Measurements from ENCODE around the gene MEIS3. TPM values are rescaled to one million over a fixed set of nuclear protein-coding genes. Genes with fewer than 3 reads are reported as not detected.
"Not testable (repeated sequence)": the region's sequence is repeated elsewhere in the genome, so short reads cannot be mapped to it uniquely, and the experiment has no call there.

Gene MEIS3
- total RNA-seq, 2 experiments from 2014 or later: 0.18 TPM; not detected in 1

- Mint-ChIP-seq H3K4me1 (no peaks in the 10 kb centered on the region), H3K27ac (no peak overlapping the region), H3K4me3 (no peak overlapping the region), H3K9me3 (no peaks in the 10 kb centered on the region), H3K36me3 (ENCODE audit: low read depth) (no peaks in the 10 kb centered on the region), H3K27me3 (peaks cover 38% of the 10 kb centered on the region)
- POLR2A ChIA-PET: no interaction called here
- CTCF ChIA-PET: no interaction called here
- DNase-seq: no peak
Measured at GRCh38 chr19:47407417-47407774, 11.9 kb downstream of the MEIS3 start.

- H3K27me3 Mint-ChIP-seq: peaks cover 38% of the 10 kb centered on the region
- H3K27ac Mint-ChIP-seq: no peak overlapping the region
- POLR2A ChIA-PET: no interaction called here
- CTCF ChIA-PET: no interaction called here
- H3K4me1 Mint-ChIP-seq: no peaks in the 10 kb centered on the region
- DNase-seq: no peak
- H3K4me3 Mint-ChIP-seq: no peak overlapping the region
- no peaks in the 10 kb centered on the region for H3K9me3 Mint-ChIP-seq
- H3K36me3 Mint-ChIP-seq (ENCODE audit: low read depth): no peaks in the 10 kb centered on the region
Measured at GRCh38 chr19:47406711-47407416, 12.5 kb downstream of the MEIS3 start.

- POLR2A ChIA-PET: no interaction called here
- CTCF ChIA-PET: no interaction called here
Measured at GRCh38 chr19:47405854-47406417, 13.4 kb downstream of the MEIS3 start.

GRCh38 chr19:47405197-47405550 lies 14.2 kb downstream of the MEIS3 start:
- no peak overlapping the region for H3K27ac Mint-ChIP-seq
- H3K4me1 Mint-ChIP-seq: no peaks in the 10 kb centered on the region
- no peak overlapping the region for H3K4me3 Mint-ChIP-seq
- POLR2A ChIA-PET: no interaction called here
- DNase-seq: no peak
- CTCF ChIA-PET: no interaction called here
- H3K9me3 Mint-ChIP-seq: no peaks in the 10 kb centered on the region
- peaks cover 38% of the 10 kb centered on the region for H3K27me3 Mint-ChIP-seq
- H3K36me3 Mint-ChIP-seq (ENCODE audit: low read depth): no peaks in the 10 kb centered on the region

More at GRCh38 chr19:47405854-47406417, 13.4 kb downstream of the MEIS3 start:
- H3K4me1 Mint-ChIP-seq: no peaks in the 10 kb centered on the region
- no peaks in the 10 kb centered on the region for H3K36me3 Mint-ChIP-seq (ENCODE audit: low read depth)
- peaks cover 38% of the 10 kb centered on the region for H3K27me3 Mint-ChIP-seq
- no peak overlapping the region for H3K4me3 Mint-ChIP-seq
- no peak overlapping the region for H3K27ac Mint-ChIP-seq
- H3K9me3 Mint-ChIP-seq: no peaks in the 10 kb centered on the region
- no peak for DNase-seq

- peaks cover 38% of the 10 kb centered on the region for H3K27me3 Mint-ChIP-seq
- POLR2A ChIA-PET: no interaction called here
- no peaks in the 10 kb centered on the region for H3K36me3 Mint-ChIP-seq (ENCODE audit: low read depth)
- DNase-seq: no peak
- no peak overlapping the region for H3K27ac Mint-ChIP-seq
- CTCF ChIA-PET: no interaction called here
- no peaks in the 10 kb centered on the region for H3K4me1 Mint-ChIP-seq
- H3K4me3 Mint-ChIP-seq: no peak overlapping the region
- H3K9me3 Mint-ChIP-seq: no peaks in the 10 kb centered on the region
Measured at GRCh38 chr19:47404334-47405196, 14.8 kb downstream of the MEIS3 start.

- no peak for DNase-seq
- POLR2A ChIA-PET: no interaction called here
- Mint-ChIP-seq H3K4me1 (no peaks in the 10 kb centered on the region), H3K27ac (no peak overlapping the region), H3K9me3 (no peaks in the 10 kb centered on the region), H3K27me3 (peaks cover 26% of the 10 kb centered on the region), H3K36me3 (ENCODE audit: low read depth) (no peaks in the 10 kb centered on the region), H3K4me3 (no peak overlapping the region)
- CTCF ChIA-PET: interaction anchor here (0.6 kb wide), 1 partner anchor 889 kb away, joined by 5 read pairs; no protein-coding TSS in a partner anchor
Measured at GRCh38 chr19:47402504-47402903, 16.8 kb downstream of the MEIS3 start.

GRCh38 chr19:47398707-47399597 lies 20.4 kb downstream of the MEIS3 start:
- H3K4me1 Mint-ChIP-seq: no peaks in the 10 kb centered on the region
- POLR2A ChIA-PET: no interaction called here
- H3K27ac Mint-ChIP-seq: no peak overlapping the region
- H3K27me3 Mint-ChIP-seq: peaks cover 9% of the 10 kb centered on the region
- H3K9me3 Mint-ChIP-seq: no peaks in the 10 kb centered on the region
- no peaks in the 10 kb centered on the region for H3K36me3 Mint-ChIP-seq (ENCODE audit: low read depth)
- H3K4me3 Mint-ChIP-seq: no peak overlapping the region
- no peak for DNase-seq
- CTCF ChIA-PET: no interaction called here

GRCh38 chr19:47391510-47392223 lies 27.7 kb downstream of the MEIS3 start:
- ChIA-PET CTCF (interaction anchor here (0.6 to 4.4 kb wide), 20 partner anchors 18 to 379 kb away, joined by 3 to 77 read pairs (median 4); partner anchors contain the start of genes DHX34 and INAFM1), POLR2A (interaction anchor here (1.1 to 1.3 kb wide), 3 partner anchors 10 to 95 kb away, joined by 3 read pairs; no protein-coding TSS in a partner anchor)
- peak; percentile 86 for DNase-seq
- Mint-ChIP-seq H3K9me3 (no peaks in the 10 kb centered on the region), H3K4me1 (peaks cover 6% of the 10 kb centered on the region), H3K36me3 (ENCODE audit: low read depth) (no peaks in the 10 kb centered on the region), H3K27me3 (peaks cover 6% of the 10 kb centered on the region), H3K27ac (no peak overlapping the region), H3K4me3 (no peak overlapping the region)

GRCh38 chr19:47390533-47391488 lies 28.5 kb downstream of the MEIS3 start:
- H3K9me3 Mint-ChIP-seq: no peaks in the 10 kb centered on the region
- no peak for DNase-seq
- H3K27me3 Mint-ChIP-seq: peaks cover 6% of the 10 kb centered on the region
- no peaks in the 10 kb centered on the region for H3K36me3 Mint-ChIP-seq (ENCODE audit: low read depth)
- no peak overlapping the region for H3K4me3 Mint-ChIP-seq
- ChIA-PET POLR2A (interaction anchor here (0.6 to 1.3 kb wide), 4 partner anchors 9 to 94 kb away, joined by 3 read pairs; no protein-coding TSS in a partner anchor), CTCF (interaction anchor here (0.7 to 4.4 kb wide), 19 partner anchors 17 to 378 kb away, joined by 3 to 77 read pairs (median 4); partner anchors contain the start of genes DHX34 and INAFM1)
- H3K27ac Mint-ChIP-seq: no peak overlapping the region
- H3K4me1 Mint-ChIP-seq: peaks cover 6% of the 10 kb centered on the region

- DNase-seq: no peak
- Mint-ChIP-seq H3K9me3 (no peaks in the 10 kb centered on the region), H3K4me3 (no peak overlapping the region), H3K27ac (no peak overlapping the region), H3K4me1 (peaks cover 6% of the 10 kb centered on the region), H3K36me3 (ENCODE audit: low read depth) (no peaks in the 10 kb centered on the region), H3K27me3 (peaks cover 5% of the 10 kb centered on the region)
- CTCF ChIA-PET: interaction anchor here (1.5 to 4.4 kb wide), 4 partner anchors 11 to 93 kb away, joined by 4 to 77 read pairs (median 20); partner anchors contain the start of gene DHX34
- POLR2A ChIA-PET: interaction anchor here (0.6 kb wide), 2 partner anchors 142 to 363 kb away, joined by 3 read pairs; no protein-coding TSS in a partner anchor
Measured at GRCh38 chr19:47389150-47389556, 30.2 kb downstream of the MEIS3 start.

GRCh38 chr19:47388721-47389120 lies 30.6 kb downstream of the MEIS3 start:
- POLR2A ChIA-PET: interaction anchor here (0.6 kb wide), 2 partner anchors 141 to 363 kb away, joined by 3 read pairs; no protein-coding TSS in a partner anchor
- not testable (repeated sequence) for H3K4me1 Mint-ChIP-seq; H3K36me3 Mint-ChIP-seq (ENCODE audit: low read depth); H3K9me3 Mint-ChIP-seq; DNase-seq; H3K27ac Mint-ChIP-seq; H3K27me3 Mint-ChIP-seq; H3K4me3 Mint-ChIP-seq
- CTCF ChIA-PET: interaction anchor here (0.6 to 4.4 kb wide), 5 partner anchors 10 to 881 kb away, joined by 3 to 77 read pairs (median 6); partner anchors contain the start of gene DHX34

Measured in activated CD4-positive, alpha-beta memory T cell treated with anti-CD3 and anti-CD28 coated beads, Interleukin-2, amount 10 ng/mL, durations not matched to agents 7 days and 5 days (primary cell).